ENCODE data around the gene ZNF319. TPM values are rescaled to one million over a fixed set of nuclear protein-coding genes. Genes with fewer than 3 reads are reported as not detected.

Gene ZNF319
- total and polyA plus RNA-seq, 4 donors, result 0.64 to 3.4 (median 2.6) TPM

GRCh38 chr16:58046054-58046881 lies 45.8 kb upstream of the ZNF319 start:
- no peak for DNase-seq (ENCODE audit: low spot score)
- no peak overlapping the region for H3K9ac ChIP-seq (ENCODE audit: low read depth in 1 of 2, low read length in 2 of 2)
- H3K4me1 ChIP-seq (ENCODE audit: control insufficient read depth in 4 of 4, insufficient read depth in 4 of 4, low read length in 3 of 4), result peaks cover 0 to 9% (median 5%) of the 10 kb centered on the region in 4 donors
- H3K27ac ChIP-seq (ENCODE audit: low read depth in 1 of 2, low read length in 2 of 2), result no peak overlapping the region
- no peak overlapping the region for H3K4me3 ChIP-seq (ENCODE audit: low read depth in 1 of 3, low read length in 3 of 3)
- H3K27me3 ChIP-seq (ENCODE audit: control insufficient read depth in 4 of 4, insufficient read depth in 4 of 4, low read length in 3 of 4), result no peaks in the 10 kb centered on the region
- 87% methylated on average over 16 of the region's 16 CpGs for WGBS
- H3K9me3 ChIP-seq (ENCODE audit: control insufficient read depth in 4 of 4, low read length in 3 of 4), result no peaks in the 10 kb centered on the region
- TF ChIP-seq TAF1 (conservative IDR thresholded peaks at IDR 0.05) (no peak), JUND (IDR thresholded peaks at IDR 0.05) (no peak), EGR1 (IDR thresholded peaks at IDR 0.05; ENCODE audit: low read depth in 2 of 2) (no peak), REST (IDR thresholded peaks at IDR 0.05) (no peak), ZBTB33 (IDR thresholded peaks at IDR 0.05) (no peak), SP1 (IDR thresholded peaks at IDR 0.05) (no peak), CTCF (IDR thresholded peaks at IDR 0.05; ENCODE audit: low read depth, low read length, missing input control) (no peak), HNF4G (IDR thresholded peaks at IDR 0.05) (no peak), FOXA2 (IDR thresholded peaks at IDR 0.05) (no peak), RXRA (IDR thresholded peaks at IDR 0.05) (no peak), ATF3 (IDR thresholded peaks at IDR 0.05) (no peak), NR2F2 (IDR thresholded peaks at IDR 0.05) (no peak), FOXA1 (IDR thresholded peaks at IDR 0.05) (no peak), RAD21 (IDR thresholded peaks at IDR 0.05) (no peak), MAX (IDR thresholded peaks at IDR 0.05) (no peak), HNF4A (conservative IDR thresholded peaks at IDR 0.05) (no peak), YY1 (IDR thresholded peaks at IDR 0.05) (no peak)
- H3K36me3 ChIP-seq (ENCODE audit: control insufficient read depth in 4 of 4, insufficient read depth in 3 of 4, low read depth in 1 of 4, low read length in 3 of 4), result peaks cover 6 to 32% (median 15%) of the 10 kb centered on the region in 4 donors
